AML-193 (cell line): Measurements from ENCODE around the gene ALKAL2.

Experiments used
- DNase-seq, 2 experiments: peaks; one replicate each; lab custom pipeline; 2025; lab: John Stamatoyannopoulos, UW

Gene ALKAL2

GRCh38 chr2:270861-271260, 17.0 kb downstream of the ALKAL2 start:
- no peak for DNase-seq

DNA sequence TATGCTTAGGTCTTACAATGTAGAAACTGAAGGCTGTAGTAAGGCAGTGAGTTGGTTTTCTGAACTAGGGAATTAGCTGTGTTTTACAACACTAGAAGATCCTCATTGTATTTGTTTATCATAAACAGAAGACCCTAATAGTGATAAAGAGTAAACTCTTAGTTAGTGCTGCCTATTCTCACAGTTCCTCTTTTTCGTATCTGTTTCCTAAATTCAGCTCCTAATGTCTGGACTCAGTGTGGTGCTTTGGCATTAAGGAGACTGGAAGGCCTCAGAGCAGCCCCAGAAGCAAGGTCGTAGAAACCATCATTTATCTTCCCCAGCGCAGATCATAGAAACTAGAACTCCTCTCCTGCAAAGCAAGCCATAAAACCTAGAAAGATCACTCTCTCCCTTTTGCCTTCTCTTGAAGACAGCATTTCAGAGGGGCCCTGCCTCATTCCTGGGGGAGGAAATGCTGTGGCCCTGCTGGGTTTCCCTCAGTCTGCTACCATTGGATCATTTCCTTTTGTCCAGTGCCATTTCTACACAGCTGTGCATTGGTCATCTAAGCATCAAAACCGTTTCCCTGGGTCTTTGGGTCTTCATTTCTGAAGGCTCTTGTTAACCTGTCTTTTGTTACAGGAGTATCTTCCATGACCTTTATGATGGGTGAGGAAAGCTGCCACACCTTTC, 18.4 kb downstream of the ALKAL2 start:
- DNase-seq: no peak

- no peak for DNase-seq
These were observed 19.6 kb downstream of the ALKAL2 start for GRCh38 chr2:268323-268722.

GRCh38 chr2:264493-265468, 23.1 kb downstream of the ALKAL2 start, which contains the start of gene ACP1:
Gene ACP1, plus strand, starts transcription at chr2:264947. Its CDS starts 18 bp downstream, at chr2:264965.
- DNase-seq: peak; percentile 88 to 94

DNA sequence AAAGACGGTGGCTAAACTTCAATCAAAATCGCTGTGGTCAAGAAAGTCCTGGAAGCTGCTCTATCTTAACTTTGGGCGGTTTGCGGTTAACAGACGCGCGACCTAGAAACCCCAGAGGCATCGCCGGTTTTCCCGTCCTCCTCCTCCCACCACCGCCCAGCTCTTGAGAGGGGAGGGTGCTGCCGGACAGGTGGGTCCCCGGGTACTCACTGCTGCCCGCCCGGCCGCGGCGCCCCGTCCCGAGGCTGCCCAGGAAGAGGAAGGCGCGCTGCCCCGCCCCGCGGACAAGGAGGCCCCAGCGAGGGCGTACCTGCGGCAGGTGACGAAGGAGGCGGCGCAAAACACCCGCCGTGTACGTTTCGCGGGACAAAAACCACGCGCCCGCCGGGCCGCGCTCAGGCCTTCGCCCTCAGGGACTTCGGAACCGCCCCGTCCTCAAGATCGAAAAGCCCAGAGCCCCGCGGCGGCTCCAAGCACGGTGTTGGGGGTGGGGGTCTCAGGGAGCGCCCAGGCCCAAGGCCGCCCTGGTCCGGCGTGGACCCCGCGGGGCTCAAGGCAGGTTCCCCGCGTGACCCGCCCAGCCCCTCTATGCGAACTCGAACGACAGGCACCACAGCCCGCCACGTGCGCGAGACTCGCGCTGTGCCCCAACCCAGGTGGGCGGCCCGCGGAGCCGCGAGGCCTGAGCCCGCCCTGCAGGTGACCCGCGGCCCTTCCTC, 24.0 kb downstream of the ALKAL2 start, which contains the start of gene SH3YL1:
Gene SH3YL1 (minus strand): TSS at position 259 of the 719 bp plus-strand sequence. CDS start 48 bp downstream, at position 211.
- DNase-seq: no peak

DNA sequence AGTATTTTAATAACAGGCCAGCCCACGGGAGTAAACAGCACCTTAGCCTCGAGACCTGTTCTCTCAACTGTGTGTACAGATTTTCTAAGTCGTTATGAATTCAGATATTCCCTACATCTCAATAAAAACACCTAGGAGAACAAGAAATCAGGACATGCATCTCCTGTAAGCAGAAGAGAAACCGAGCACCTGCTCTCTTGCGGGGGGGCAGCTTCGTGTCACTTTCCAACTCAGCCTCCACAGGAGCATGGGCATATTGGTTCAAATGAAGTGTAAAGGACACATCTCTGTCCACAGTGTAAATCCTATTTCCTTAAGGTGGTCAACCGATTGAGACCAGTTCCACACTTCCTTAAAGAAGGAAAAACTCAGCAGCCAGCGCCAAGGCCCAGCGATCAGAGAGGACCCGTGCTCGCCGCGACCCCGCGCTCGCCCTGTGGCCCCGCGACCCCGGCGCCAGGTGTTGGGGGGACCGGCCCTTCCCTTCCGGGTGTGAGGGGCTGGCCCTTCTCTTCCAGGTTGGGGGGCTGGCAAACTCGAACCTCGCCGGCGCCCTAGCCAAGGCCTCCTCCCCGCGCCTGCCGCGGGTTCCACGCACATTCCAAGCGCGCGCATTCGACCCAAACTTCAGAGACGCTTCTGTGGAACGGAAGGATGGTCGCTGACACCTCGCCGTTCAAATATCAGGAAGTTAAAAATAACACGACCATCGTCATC, 24.7 kb downstream of the ALKAL2 start:
- DNase-seq: no peak

DNA sequence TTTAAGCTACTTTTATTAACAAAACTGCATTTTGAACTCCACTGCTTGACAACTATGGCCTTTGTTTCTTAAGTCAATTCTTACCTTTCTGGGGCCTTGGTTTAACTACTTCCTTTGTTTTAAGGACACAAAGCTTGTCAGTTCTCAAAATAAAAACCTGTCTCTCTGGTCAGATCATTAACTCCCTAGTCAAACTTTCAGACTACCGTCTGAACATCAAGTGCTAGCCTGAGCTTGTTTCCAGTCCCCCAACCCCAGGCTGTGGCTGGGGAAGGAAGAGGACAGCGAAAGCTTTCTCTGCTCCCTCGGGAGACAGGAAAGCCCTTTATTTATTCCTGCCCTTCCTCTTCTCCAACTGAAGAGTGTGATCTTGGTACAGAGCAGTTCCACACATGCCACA, 25.8 kb downstream of the ALKAL2 start:
- no peak for DNase-seq

GRCh38 chr2:260507-261161, 27.3 kb downstream of the ALKAL2 start:
- no peak for DNase-seq

DNA sequence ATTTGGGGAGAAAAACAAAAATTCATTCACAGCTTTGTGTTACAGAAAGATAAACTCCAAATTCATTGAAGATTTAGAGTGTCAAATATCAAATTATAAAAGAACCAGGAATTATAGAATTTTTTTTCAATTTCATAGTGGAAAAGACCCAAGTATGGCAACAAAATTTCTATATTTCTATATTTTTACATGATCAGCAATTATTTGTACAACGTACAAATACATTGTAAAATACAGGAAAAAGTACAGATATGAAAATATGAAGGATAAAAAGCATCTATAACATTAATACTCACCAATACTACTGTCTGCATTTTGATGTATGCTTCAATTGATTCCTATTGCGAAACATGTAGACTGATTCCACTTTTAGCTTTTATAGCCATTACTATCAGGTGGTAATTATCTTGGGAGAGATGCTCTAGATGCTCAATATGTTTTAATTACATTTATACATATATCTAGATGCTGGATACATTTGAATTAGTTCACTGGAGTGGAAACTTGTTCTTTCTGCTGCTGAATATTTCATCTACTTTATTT, 28.0 kb downstream of the ALKAL2 start:
- no peak for DNase-seq

DNA sequence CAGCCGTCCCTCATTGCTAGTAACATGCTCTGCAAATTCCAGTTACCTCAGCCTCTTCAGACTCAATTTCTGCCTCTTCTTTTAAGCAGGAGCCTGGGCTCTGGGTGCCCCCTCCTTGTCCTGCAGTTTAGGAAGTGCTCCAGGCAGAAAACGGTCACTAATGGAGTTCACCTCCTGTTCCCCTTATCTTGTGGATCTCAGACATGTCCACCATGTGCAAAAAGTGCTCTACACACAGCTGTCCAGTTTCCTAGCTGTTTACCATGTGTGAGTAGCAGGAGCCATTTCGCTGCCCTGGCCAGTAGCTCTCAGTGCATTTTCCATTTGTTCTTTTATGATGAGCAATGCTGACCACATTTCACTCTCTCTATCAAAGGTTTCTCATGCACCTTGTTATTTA, 29.0 kb downstream of the ALKAL2 start:
- no peak for DNase-seq

DNA sequence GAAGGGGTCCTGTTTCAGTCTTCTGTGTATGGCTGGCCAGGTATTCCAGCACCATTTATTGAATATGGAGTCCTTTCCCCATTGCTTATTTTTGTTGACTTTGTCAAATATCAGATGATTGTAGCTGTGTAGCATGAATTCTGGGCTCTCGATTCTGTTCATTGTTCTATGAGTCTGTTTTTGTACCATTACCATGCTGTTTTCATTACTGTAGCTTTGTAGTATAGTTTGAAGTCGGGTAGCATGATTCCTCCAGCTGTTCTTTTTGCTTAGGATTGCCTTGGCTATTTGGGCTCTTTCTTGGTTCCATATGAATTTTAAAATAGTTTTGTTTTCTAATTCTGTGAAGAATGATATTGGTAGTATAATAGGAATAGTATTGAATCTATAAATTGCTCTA, 30.0 kb downstream of the ALKAL2 start:
- no peak for DNase-seq

GRCh38 chr2:257429-257828, 30.5 kb downstream of the ALKAL2 start:
- no peak for DNase-seq

DNA sequence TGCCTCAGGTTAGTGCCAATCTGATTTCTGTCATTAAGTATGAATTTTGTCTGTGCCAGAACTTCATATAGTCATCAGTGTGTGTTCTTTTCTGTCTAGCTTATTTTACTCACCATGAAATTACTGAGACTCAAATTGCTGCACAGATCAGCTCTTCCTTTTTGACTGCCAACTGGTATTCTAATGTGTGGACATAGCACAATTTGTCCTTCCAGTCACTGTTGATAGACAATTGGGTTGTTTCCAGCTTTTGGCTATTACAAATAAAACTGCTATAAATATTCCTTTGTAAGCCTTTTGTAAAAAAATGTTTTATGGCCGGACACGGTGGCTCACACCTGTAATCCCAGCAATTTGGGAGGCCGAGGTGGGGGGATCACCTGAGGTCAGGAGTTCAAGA, 31.8 kb downstream of the ALKAL2 start:
- DNase-seq: no peak

- DNase-seq: no peak
These were observed 32.7 kb downstream of the ALKAL2 start for GRCh38 chr2:255195-255594.

- no peak for DNase-seq
These were observed 33.6 kb downstream of the ALKAL2 start for GRCh38 chr2:254241-254640.

DNA sequence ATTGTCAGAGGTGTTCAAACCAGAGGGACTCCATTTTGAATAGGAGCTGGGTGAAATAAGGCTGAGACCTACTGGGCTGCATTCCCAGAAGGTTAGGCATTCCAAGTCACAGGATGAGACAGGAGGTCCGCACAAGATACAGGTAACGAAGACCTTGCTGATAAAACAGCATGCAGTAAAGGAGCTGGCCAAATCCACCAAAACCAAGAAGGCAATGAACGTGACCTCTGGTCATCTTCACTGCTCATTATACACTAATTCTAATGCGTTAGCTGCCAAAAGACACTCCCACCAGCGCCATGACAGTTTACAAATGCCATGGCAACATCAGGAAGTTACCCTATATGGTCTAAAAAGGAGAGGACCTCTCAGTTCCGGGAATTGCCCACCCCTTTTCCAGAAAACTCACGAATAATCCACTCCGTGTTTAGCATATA, 34.7 kb downstream of the ALKAL2 start:
- DNase-seq: no peak

GRCh38 chr2:252001-252602, 35.8 kb downstream of the ALKAL2 start:
- no peak for DNase-seq

DNA sequence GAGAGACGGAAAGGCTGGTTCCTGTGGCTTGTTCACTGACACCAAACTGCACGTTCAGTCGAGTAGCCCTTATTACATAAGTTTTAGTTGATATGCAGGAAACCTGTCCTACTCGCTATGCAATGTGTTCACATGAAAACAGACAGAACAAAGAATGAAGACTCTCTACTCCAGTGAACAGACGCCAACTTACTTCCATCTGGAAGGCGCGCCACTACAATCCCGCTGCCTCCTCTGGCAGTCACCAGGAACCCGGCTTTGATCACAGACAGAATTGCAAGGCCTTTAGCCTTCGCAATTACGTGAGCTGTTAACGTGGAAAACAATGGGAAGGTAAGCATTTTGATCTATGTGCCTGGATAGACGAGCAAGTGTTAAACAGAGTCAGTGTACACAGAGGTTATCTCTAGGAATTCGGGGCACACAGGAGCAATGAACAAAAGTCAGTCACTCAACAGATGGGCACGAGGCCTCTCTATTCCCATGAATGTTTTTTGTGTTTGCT, 38.3 kb downstream of the ALKAL2 start:
- no peak for DNase-seq

DNA sequence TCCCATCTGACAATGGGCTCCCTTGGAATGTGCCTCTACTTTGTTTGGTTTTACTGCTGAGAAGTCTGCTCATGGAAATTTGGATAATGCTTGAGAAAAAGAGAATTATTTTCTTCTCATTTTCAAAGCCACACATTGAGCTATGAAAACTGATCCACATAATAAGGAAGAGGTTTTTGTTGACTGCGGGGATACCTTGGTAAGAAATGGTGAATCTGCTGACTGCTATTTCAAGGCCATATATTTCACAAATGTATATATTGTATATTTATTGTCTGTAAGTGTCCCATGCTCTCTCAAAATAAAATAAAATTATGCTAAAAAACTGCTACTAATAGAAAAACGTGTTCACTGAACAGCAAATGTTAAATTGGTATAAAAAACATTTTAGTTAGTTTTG, 39.2 kb downstream of the ALKAL2 start:
- DNase-seq: no peak

- DNase-seq: peak; percentile 44 to 46
These were observed 41.3 kb downstream of the ALKAL2 start for GRCh38 chr2:246489-247144.
